NT2/D1 (cell line): ENCODE data around the gene BTBD3.

Experiments
- SUZ12 ChIP-seq: IDR thresholded peaks from 2 replicates; pipeline ENCODE4 v1.6.1; 2011; ENCODE audit not compliant: insufficient read length, insufficient read depth; ENCODE audit errors: extremely low read depth
- ZNF274 ChIP-seq: IDR thresholded peaks from 2 replicates; pipeline ENCODE4 v1.6.1; 2011; ENCODE audit warnings: mild to moderate bottlenecking, low read depth, low read length

- TF ChIP-seq ZNF274 = no peak
- no peak for TF ChIP-seq SUZ12
Observed at GRCh38 chr20:11902285-11902697, 15.4 kb upstream of the BTBD3 start.
